K562 (cell line): Measurements from ENCODE around the gene HTR3B.

Source experiments
- BRCA1 ChIP-seq, 2 experiments: fragments of 450-650 bp in 1 of 2; sonication (generic) in 1 of 2; formaldehyde crosslinking in 1 of 2; IDR thresholded peaks; 2 replicates each; pipeline versions ENCODE4 v1.5.0 to v1.6.1; 2017 to 2020; ENCODE audit warnings: mild to moderate bottlenecking in 1 of 2, missing genetic modification reagents in 1 of 2
- FOXM1 ChIP-seq, 2 experiments: fragments of 450-650 bp in 1 of 2; sonication (generic) in 1 of 2; formaldehyde crosslinking in 1 of 2; IDR thresholded peaks; 2 replicates each; pipeline versions ENCODE4 v1.6.1 to v1.9.0; 2017 to 2022; ENCODE audit warnings: low read depth in 2 of 2, mild to moderate bottlenecking in 2 of 2, missing genetic modification reagents in 1 of 2, moderate library complexity in 1 of 2
- KDM1A ChIP-seq, 2 experiments: fragments of 450-650 bp; IDR thresholded peaks; 2 replicates each; pipeline ENCODE4 v1.6.1; 2016; ENCODE audit warnings: mild to moderate bottlenecking in 2 of 2
- SMARCC2 ChIP-seq: fragments of 450-650 bp; IDR thresholded peaks from 2 replicates; pipeline ENCODE4 v1.6.1; 2017; ENCODE audit warnings: antibody characterized with exemption, moderate library complexity, mild to moderate bottlenecking, low read depth
- ZBTB7A ChIP-seq: IDR thresholded peaks from 2 replicates; pipeline ENCODE4 v1.6.1; 2011; ENCODE audit warnings: low read depth, mild to moderate bottlenecking, low read length, moderate library complexity, borderline replicate concordance; ENCODE audit not compliant: control insufficient read depth
- ZC3H4 ChIP-seq: sonication (generic); formaldehyde crosslinking; IDR thresholded peaks from 2 replicates; pipeline ENCODE4 v1.9.0; 2021; ENCODE audit warnings: missing genetic modification reagents, borderline replicate concordance
- ZNF174 ChIP-seq: fragments of 250-450 bp; sonication (Bioruptor Pico); IDR thresholded peaks from 2 replicates; pipeline ENCODE4 v1.4.0; 2020; ENCODE audit warnings: mild to moderate bottlenecking
- ZNF778 ChIP-seq: fragments of 450-650 bp; formaldehyde crosslinking; IDR thresholded peaks from 2 replicates; pipeline ENCODE4 v1.4.0; 2020; ENCODE audit warnings: mild to moderate bottlenecking, moderate library complexity
- TF ChIP-seq, protein P1 (sequence below), 3 experiments: IDR thresholded peaks in 2 of 3; conservative IDR thresholded peaks in 1 of 3; 2 replicates each; pipeline ENCODE4 v1.5.1; 2011 to 2012; ENCODE audit warnings: low read length in 3 of 3, mild to moderate bottlenecking in 3 of 3, control low read depth in 2 of 3, improper control_type of control experiment in 1 of 3, inconsistent platforms in 1 of 3, low read depth in 1 of 3, mixed read lengths in 1 of 3, moderate library complexity in 1 of 3; ENCODE audit not compliant: insufficient read depth in 2 of 3
- TF ChIP-seq, protein P2 (sequence below): fragments of 200-400 bp; formaldehyde crosslinking; IDR thresholded peaks from 2 replicates; pipeline ENCODE4 v1.6.1; 2017; ENCODE audit warnings: mild to moderate bottlenecking, low read depth, low read length, moderate library complexity
- TF ChIP-seq, protein P3 (sequence below), 2 experiments: IDR thresholded peaks; 2 replicates each; pipeline ENCODE4 v1.6.1; 2012; ENCODE audit warnings: improper control_type of control experiment in 2 of 2, low read depth in 2 of 2, low read length in 2 of 2, borderline replicate concordance in 1 of 2
- TF ChIP-seq, protein P4 (sequence below), 2 experiments: fragments of 450-650 bp; formaldehyde crosslinking in 1 of 2; IDR thresholded peaks; 2 replicates each; pipeline versions ENCODE4 v1.4.0 to v1.6.1; 2014 to 2020; ENCODE audit warnings: mild to moderate bottlenecking in 2 of 2, borderline replicate concordance in 1 of 2, low read depth in 1 of 2

DNA sequence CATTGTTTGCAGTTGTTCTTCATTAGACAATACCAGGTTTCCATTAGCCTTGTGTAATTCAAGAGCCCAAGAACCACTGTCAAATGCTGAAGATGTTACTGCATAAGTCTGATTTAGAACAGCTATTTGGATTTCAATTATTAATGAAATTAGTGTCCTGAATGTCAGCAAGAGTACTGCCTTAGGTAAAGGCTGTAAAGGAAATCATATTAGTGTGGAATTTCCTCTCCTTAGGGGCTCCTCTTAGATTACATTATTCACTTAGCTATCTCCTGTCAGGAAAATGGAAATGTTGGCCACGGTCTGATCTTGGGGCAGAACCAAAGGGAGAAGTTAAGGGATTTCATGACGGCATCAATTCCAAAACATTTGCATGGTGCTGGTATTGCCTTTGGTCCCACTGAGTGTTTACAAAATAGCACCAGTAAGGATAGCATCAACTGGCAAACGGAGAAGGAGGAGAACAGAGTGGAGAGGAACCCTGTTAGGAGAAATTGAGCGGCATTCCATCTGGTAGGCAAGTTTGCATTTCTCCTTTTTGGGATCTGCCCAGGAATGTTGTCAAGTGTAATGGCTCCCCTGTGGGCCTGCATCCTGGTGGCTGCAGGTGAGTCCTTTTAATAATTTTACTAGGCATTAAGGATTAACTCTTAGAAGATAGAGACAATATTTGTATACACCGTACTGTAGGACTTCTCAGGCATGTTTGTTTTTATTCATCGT lies at the start of gene HTR3B:
- TF ChIP-seq ZC3H4 (CRISPR knock-in tag) (no peak), SMARCC2 (no peak), ZBTB7A (no peak), ZNF174 (CRISPR knock-in tag) (no peak), ZNF778 (CRISPR knock-in tag) (no peak), KDM1A (IDR thresholded peaks at IDR 0.05) (no peak), BRCA1 (IDR thresholded peaks at IDR 0.05) (no peak), BRCA1 (CRISPR knock-in tag; IDR thresholded peaks at IDR 0.05) (no peak), FOXM1 (IDR thresholded peaks at IDR 0.05; ENCODE audit: low read depth) (no peak), FOXM1 (CRISPR knock-in tag; IDR thresholded peaks at IDR 0.05; ENCODE audit: low read depth) (no peak)
- TF ChIP-seq, protein P1, sequence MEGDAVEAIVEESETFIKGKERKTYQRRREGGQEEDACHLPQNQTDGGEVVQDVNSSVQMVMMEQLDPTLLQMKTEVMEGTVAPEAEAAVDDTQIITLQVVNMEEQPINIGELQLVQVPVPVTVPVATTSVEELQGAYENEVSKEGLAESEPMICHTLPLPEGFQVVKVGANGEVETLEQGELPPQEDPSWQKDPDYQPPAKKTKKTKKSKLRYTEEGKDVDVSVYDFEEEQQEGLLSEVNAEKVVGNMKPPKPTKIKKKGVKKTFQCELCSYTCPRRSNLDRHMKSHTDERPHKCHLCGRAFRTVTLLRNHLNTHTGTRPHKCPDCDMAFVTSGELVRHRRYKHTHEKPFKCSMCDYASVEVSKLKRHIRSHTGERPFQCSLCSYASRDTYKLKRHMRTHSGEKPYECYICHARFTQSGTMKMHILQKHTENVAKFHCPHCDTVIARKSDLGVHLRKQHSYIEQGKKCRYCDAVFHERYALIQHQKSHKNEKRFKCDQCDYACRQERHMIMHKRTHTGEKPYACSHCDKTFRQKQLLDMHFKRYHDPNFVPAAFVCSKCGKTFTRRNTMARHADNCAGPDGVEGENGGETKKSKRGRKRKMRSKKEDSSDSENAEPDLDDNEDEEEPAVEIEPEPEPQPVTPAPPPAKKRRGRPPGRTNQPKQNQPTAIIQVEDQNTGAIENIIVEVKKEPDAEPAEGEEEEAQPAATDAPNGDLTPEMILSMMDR (IDR thresholded peaks at IDR 0.05 in 2 of 3, conservative IDR thresholded peaks at IDR 0.05 in 1 of 3; ENCODE audit: insufficient read depth in 2 of 3, low read depth in 1 of 3, low read length in 3 of 3), result no peak
- TF ChIP-seq, protein P2, sequence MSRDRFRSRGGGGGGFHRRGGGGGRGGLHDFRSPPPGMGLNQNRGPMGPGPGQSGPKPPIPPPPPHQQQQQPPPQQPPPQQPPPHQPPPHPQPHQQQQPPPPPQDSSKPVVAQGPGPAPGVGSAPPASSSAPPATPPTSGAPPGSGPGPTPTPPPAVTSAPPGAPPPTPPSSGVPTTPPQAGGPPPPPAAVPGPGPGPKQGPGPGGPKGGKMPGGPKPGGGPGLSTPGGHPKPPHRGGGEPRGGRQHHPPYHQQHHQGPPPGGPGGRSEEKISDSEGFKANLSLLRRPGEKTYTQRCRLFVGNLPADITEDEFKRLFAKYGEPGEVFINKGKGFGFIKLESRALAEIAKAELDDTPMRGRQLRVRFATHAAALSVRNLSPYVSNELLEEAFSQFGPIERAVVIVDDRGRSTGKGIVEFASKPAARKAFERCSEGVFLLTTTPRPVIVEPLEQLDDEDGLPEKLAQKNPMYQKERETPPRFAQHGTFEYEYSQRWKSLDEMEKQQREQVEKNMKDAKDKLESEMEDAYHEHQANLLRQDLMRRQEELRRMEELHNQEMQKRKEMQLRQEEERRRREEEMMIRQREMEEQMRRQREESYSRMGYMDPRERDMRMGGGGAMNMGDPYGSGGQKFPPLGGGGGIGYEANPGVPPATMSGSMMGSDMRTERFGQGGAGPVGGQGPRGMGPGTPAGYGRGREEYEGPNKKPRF, result no peak
- TF ChIP-seq, protein P3, sequence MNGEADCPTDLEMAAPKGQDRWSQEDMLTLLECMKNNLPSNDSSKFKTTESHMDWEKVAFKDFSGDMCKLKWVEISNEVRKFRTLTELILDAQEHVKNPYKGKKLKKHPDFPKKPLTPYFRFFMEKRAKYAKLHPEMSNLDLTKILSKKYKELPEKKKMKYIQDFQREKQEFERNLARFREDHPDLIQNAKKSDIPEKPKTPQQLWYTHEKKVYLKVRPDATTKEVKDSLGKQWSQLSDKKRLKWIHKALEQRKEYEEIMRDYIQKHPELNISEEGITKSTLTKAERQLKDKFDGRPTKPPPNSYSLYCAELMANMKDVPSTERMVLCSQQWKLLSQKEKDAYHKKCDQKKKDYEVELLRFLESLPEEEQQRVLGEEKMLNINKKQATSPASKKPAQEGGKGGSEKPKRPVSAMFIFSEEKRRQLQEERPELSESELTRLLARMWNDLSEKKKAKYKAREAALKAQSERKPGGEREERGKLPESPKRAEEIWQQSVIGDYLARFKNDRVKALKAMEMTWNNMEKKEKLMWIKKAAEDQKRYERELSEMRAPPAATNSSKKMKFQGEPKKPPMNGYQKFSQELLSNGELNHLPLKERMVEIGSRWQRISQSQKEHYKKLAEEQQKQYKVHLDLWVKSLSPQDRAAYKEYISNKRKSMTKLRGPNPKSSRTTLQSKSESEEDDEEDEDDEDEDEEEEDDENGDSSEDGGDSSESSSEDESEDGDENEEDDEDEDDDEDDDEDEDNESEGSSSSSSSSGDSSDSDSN (IDR thresholded peaks at IDR 0.05; ENCODE audit: borderline replicate concordance in 1 of 2, low read depth in 2 of 2, low read length in 2 of 2), result no peak
- TF ChIP-seq, protein P4, sequence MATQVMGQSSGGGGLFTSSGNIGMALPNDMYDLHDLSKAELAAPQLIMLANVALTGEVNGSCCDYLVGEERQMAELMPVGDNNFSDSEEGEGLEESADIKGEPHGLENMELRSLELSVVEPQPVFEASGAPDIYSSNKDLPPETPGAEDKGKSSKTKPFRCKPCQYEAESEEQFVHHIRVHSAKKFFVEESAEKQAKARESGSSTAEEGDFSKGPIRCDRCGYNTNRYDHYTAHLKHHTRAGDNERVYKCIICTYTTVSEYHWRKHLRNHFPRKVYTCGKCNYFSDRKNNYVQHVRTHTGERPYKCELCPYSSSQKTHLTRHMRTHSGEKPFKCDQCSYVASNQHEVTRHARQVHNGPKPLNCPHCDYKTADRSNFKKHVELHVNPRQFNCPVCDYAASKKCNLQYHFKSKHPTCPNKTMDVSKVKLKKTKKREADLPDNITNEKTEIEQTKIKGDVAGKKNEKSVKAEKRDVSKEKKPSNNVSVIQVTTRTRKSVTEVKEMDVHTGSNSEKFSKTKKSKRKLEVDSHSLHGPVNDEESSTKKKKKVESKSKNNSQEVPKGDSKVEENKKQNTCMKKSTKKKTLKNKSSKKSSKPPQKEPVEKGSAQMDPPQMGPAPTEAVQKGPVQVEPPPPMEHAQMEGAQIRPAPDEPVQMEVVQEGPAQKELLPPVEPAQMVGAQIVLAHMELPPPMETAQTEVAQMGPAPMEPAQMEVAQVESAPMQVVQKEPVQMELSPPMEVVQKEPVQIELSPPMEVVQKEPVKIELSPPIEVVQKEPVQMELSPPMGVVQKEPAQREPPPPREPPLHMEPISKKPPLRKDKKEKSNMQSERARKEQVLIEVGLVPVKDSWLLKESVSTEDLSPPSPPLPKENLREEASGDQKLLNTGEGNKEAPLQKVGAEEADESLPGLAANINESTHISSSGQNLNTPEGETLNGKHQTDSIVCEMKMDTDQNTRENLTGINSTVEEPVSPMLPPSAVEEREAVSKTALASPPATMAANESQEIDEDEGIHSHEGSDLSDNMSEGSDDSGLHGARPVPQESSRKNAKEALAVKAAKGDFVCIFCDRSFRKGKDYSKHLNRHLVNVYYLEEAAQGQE (IDR thresholded peaks at IDR 0.05; ENCODE audit: borderline replicate concordance), result no peak
- TF ChIP-seq, protein P4 (CRISPR knock-in tag; IDR thresholded peaks at IDR 0.05; ENCODE audit: low read depth), result no peak
